ENCODE measurements around the gene PDCL3. TPM values are rescaled to one million over a fixed set of nuclear protein-coding genes. Genes with fewer than 3 reads are reported as not detected.

PDCL3 gene
- total RNA-seq, 4 donors from 2014 or later = 6.6 to 13.3 (median 10.7) TPM

DNA sequence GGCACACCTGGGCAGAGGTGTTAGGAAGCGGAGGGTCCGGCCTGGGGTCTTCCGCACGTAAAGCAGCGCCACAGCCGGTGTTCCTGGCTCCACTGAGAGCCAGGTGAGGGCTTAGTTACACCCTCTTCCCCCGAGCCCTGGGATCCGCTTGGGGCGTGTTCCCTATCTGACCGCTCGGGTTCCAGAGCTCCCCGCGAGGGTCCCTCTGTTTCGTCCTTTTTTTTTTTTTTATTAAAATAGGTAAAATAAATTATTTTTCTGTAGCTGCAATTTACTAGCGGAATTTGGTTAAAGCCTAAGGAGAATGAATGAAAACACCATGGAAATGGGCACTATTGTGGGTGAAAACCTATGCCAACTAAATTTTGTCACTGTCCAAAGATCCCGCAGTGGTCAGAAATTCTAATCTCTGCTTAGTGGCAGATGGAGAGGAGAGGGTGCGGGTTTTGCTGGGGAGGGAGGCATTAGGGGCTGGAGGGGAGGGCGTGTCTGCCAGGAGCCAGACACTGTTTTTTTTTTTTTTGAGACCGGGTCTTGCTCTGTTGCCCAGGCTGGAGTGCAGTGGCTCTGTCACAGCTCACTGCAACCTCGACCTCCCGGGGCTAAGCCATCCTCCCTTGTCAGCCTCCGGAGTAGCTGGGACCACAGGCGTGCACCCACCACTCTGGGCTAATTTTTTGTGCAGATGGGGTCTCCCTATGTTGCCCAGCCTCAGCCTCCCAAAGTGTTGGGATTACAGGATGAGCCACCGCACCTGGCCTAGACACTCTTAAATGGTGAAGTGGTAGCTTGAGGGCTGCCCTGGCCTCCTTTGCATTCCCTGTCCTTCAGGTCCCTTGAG lies 834 bp downstream of the PDCL3 start:
- no peaks in the 10 kb centered on the region for H3K36me3 ChIP-seq
- peak overlapping the region; percentile 70 to 98 (median 96) for H3K27ac ChIP-seq
- WGBS, 2 donors = 20 to 25% methylated on average over 24 of the region's 24 CpGs
- no peak for TF ChIP-seq POLR2A (IDR thresholded peaks at IDR 0.05)
- TF ChIP-seq, protein P1, sequence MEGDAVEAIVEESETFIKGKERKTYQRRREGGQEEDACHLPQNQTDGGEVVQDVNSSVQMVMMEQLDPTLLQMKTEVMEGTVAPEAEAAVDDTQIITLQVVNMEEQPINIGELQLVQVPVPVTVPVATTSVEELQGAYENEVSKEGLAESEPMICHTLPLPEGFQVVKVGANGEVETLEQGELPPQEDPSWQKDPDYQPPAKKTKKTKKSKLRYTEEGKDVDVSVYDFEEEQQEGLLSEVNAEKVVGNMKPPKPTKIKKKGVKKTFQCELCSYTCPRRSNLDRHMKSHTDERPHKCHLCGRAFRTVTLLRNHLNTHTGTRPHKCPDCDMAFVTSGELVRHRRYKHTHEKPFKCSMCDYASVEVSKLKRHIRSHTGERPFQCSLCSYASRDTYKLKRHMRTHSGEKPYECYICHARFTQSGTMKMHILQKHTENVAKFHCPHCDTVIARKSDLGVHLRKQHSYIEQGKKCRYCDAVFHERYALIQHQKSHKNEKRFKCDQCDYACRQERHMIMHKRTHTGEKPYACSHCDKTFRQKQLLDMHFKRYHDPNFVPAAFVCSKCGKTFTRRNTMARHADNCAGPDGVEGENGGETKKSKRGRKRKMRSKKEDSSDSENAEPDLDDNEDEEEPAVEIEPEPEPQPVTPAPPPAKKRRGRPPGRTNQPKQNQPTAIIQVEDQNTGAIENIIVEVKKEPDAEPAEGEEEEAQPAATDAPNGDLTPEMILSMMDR (IDR thresholded peaks at IDR 0.05) = no peak
- peak overlapping the region; percentile 43 to 63 (median 47) for H3K4me3 ChIP-seq (replicated peaks in 1 of 3)
- H3K27me3 ChIP-seq = no peaks in the 10 kb centered on the region
- no peaks in the 10 kb centered on the region for H3K9me3 ChIP-seq
- peaks cover 11 to 21% of the 10 kb centered on the region in 2 donors for H3K4me1 ChIP-seq
- DNase-seq = peak in 1 of 2 donors; percentile 10
- intact Hi-C loops (cut with DNase I) = no loop called here

- H3K36me3 ChIP-seq = peaks cover 0 to 21% of the 10 kb centered on the region in 2 donors
- no peak for DNase-seq
- no peaks in the 10 kb centered on the region for H3K9me3 ChIP-seq
- H3K27ac ChIP-seq = no peak overlapping the region
- 85 to 96% methylated on average over 6 of the region's 6 CpGs for WGBS, 2 donors
- H3K4me1 ChIP-seq = peaks cover under 1 to 2% of the 10 kb centered on the region in 2 donors
- no peaks in the 10 kb centered on the region for H3K27me3 ChIP-seq
- TF ChIP-seq POLR2A (IDR thresholded peaks at IDR 0.05) = no peak
- TF ChIP-seq, protein P1 (IDR thresholded peaks at IDR 0.05) = no peak
- intact Hi-C loops (cut with DNase I) = no loop called here
- H3K4me3 ChIP-seq (replicated peaks in 1 of 3) = no peak overlapping the region
These were observed 6.2 kb downstream of the PDCL3 start for GRCh38 chr2:100568989-100569388.

GRCh38 chr2:100571668-100572067 lies 8.9 kb downstream of the PDCL3 start:
- Histone ChIP-seq H3K36me3 (peaks cover 0 to 28% of the 10 kb centered on the region in 2 donors), H3K4me3 (replicated peaks in 1 of 3) (no peak overlapping the region), H3K4me1 (no peaks in the 10 kb centered on the region), H3K27me3 (no peaks in the 10 kb centered on the region), H3K9me3 (no peaks in the 10 kb centered on the region), H3K27ac (no peak overlapping the region)
- DNase-seq = no peak
- TF ChIP-seq, protein P1 (IDR thresholded peaks at IDR 0.05) = no peak
- TF ChIP-seq POLR2A (IDR thresholded peaks at IDR 0.05) = no peak
- intact Hi-C loops (cut with DNase I) = no loop called here
- WGBS, 2 donors = 88 to 95% methylated on average over 9 of the region's 9 CpGs

GRCh38 chr2:100577777-100578176 lies 15.0 kb downstream of the PDCL3 start:
- no peaks in the 10 kb centered on the region for H3K9me3 ChIP-seq
- no peaks in the 10 kb centered on the region for H3K4me1 ChIP-seq
- H3K36me3 ChIP-seq = peaks cover 0 to 13% of the 10 kb centered on the region in 2 donors
- WGBS, 2 donors = 87 to 90% methylated on average over 3 of the region's 3 CpGs
- intact Hi-C loops (cut with DNase I) = no loop called here
- no peaks in the 10 kb centered on the region for H3K27me3 ChIP-seq
- no peak overlapping the region for H3K4me3 ChIP-seq (replicated peaks in 1 of 3)
- no peak for DNase-seq
- TF ChIP-seq, protein P1 (IDR thresholded peaks at IDR 0.05) = no peak
- no peak overlapping the region for H3K27ac ChIP-seq
